DOHH2 (cell line): ENCODE results near the gene SPSB1.

ENCODE experiments used
- CTCF ChIP-seq: fragments of 200-600 bp; sonication (generic); IDR thresholded peaks from one replicate; pipeline ENCODE4 v1.5.1; 2014; ENCODE audit warnings: antibody characterized with exemption, mild to moderate bottlenecking, low read depth, low read length; ENCODE audit not compliant: poor library complexity, severe bottlenecking
- EZH2phosphoT487 ChIP-seq: fragments of 200-600 bp; sonication (generic); IDR thresholded peaks from 2 replicates; pipeline ENCODE4 v1.6.1; 2017; ENCODE audit warnings: borderline replicate concordance, mild to moderate bottlenecking, antibody characterized with exemption, low read length, moderate library complexity, mixed read lengths

GRCh38 chr1:9281071-9281827 lies 11.4 kb upstream of the SPSB1 start:
- TF ChIP-seq CTCF (no peak), EZH2phosphoT487 (no peak)
